Kidney glomerular epithelial cell (primary cell): Measurements from ENCODE around the gene PTPRG.

Experiments used
- DNase-seq: peaks from one replicate; lab custom pipeline; 2025; lab: John Stamatoyannopoulos, UW

Gene PTPRG

DNA sequence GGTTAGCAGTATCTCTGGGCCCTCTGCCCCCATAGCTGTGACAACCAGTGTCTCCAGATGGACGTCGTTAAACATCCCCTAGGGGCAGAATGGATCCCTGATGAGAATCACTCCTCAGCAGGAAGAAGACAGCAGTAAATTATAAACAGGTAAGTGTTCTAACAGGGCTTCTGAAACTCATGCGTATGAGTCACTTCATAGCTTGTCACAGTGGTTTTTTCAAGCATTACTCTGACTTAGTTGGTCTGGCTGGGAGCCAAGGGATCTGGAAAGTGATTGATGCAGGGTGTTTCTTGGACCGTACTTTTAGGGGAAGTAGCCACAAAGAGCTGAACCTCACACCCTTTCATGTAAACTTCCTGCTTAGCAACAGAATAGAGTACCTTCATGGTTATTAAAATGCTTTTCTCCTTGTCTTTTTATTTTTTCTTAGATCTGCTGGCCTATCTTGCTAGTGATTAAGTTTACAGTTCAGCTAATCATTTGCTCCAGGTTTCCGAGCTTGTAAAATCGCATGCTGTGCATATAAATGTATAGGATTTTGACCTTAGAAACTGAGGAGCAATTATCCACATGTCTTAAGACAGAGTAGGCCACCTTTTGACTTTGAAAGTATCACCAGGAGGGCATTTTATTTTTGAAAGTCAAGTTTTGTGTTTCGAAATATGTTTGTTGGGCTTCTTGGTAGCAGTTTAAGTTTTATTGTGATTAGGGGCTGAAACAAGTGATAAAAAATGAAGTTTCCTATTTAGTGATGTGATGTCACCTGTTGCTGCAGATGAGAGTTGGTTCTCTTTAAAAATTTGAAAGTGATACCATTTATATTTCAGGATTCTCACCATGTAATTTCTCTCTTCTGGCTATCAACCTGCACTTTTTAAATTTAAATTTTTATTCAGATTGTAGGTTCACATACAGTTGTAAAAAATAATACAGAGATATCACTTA, 333.9 kb downstream of the PTPRG start:
- DNase-seq, result peak; percentile 97

DNA sequence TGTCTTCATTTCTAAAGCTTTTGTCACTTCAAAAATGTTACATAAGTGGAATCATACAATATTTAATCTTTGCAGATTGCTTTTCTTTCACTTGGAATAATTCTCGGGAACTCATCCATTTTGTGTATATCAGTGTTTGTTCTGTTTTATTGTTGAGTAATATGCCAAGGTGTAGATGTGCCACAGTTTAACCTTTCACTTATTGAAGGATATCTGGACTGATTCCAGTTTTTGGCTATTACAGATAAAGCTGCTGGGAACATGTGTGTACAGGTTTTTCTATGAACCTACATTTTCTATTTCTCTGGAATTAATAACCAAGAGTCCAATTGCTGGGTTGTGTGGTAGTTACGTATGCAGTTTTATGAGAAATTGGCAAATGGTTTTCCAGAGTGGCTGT, 334.9 kb downstream of the PTPRG start:
- no peak for DNase-seq

DNA sequence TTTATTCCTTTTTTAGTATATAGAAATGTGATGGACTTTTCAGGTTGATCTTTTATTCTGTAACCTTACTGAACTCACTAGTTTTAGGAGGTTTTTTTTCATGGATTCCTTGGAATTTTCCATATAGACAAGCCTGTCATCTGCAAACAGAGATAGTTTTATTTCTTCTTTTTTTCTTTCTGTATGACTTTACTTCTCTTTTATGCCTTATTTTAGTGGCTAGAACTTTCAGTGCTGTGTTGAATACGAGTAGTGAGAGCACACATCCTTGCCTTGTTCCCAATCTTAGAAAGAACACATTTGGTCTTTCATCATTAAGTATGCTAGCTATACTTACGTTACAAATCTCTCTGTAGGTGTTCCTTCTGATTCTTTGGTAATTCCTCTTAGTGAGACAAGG, 336.5 kb downstream of the PTPRG start:
- DNase-seq, result no peak

DNA sequence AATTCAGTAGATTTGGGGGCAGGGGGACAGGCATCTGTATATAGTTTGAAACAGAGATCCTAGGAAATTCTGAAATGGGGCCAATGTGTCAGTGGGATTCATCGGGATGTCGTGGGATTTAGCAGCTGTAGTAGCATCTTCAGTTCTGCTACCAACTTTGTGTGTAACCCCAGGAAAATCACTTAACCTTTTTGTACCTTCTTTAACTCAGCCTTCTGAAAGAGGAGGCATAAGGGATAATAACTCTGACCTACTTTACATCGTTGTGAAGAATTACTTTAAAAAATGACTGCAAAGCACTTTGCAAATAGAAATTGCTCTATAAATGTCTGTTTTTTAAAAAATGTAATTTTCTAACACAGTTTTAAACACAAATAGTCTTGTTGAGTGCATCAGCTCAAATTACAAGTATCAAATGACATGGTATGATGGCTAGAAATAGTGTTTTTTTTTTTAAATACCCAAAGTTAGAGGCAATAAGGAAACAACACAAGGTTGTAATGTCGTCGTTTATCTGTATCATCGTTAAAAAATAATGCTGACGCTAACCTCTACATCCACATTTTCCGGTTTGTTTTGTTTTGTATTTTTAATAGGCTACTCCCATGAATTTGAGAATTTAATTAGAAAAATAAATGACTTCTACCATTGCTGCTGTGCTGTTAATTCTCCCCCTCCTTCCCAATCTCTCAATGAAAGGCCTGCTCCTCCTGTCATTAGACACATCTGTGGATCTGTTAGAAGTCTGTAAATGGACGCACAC, 338.5 kb downstream of the PTPRG start:
- DNase-seq, result no peak

DNA sequence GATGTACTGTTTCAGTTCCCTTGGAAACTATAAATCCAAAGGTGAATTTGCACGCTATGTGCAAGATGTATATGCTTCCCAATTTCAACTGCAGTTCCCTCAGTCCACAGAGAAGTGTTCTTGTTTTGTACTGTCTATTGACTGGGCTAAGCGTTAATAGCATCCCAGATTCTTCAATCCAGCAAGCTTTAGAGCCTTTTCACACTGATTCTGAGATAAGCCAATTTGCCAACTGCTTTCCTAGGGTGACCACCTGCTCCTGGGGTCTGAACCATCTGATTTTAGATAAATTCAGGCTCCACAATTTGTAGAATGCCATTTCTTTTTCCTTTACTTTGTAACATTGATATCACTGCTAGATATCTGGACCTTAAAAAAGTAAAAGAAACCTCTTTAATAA, 340.1 kb downstream of the PTPRG start:
- no peak for DNase-seq

DNA sequence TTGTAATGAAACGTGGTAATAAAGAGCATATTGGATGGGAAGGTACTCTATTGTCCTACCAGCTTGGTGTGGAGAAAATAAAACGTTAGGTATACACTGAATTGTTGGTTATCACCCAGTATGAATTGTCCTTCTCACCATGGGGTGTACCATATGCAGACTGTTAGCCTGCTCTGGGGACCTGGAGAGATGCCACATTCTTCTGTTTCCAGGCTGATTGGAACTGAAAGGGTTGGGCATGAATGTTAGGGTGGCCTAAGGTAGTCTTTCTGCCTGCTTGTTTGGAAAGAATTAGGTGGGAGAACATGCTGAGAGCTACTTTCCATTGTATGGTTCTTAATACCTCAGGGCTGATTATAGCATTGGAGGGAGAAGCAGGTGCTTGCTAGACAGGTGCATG, 340.6 kb downstream of the PTPRG start:
- DNase-seq, result no peak

DNA sequence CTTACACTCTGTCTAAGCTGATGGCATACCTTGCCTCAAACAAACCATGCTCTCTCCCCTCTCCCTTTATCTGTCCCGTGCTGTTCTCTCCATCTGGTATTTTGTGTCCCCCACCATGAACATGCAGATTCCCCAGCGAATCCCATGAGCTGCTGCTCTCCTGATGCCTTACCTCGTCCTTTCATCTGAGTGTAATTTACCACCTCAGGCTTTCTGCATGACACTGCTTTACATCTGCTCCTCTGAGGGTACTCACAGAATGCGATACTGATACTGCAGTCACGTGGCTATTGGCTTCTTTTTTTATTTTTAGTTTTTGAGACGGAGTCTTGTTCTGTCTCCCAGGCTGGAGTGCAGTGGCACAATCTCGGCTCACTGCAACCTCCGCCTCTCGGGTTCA, 341.7 kb downstream of the PTPRG start:
- no peak for DNase-seq

DNA sequence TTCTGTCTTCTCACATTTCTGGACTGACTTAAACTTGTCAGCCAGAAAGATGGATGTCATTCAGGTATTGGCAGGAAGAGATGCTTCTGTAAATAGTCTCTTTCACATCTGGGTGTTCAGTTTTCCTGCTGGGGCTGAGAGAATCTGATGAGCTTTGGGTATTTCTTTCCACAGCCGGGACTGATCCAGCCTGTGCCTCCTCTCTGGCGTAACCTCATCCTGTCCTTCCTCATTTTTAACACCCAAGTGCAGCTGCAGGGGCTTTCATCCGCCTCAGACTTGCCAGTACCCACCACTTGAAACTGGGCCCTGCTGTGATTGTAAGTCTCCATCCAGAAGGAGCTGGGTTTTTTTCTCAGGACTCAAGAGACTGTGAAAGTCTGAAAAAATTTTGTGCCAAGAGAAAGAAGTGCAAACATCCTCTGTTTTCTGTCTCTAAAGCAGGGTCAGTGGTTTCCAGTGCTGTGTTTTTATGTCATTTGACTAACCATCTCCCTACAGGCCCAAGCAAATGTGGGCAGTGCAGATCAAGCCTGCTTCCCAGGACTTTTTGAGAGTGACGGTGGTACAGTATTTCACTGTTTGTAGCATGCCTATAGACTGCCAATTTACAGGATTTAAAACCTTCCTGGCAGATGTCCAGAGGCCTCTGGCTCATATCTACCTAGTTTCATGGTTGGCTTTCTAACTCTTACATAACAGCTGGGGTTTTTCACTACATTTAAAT, 342.7 kb downstream of the PTPRG start:
- peak; percentile 10 for DNase-seq

- no peak for DNase-seq
These were observed 345.9 kb downstream of the PTPRG start for GRCh38 chr3:61907210-61907795.

DNA sequence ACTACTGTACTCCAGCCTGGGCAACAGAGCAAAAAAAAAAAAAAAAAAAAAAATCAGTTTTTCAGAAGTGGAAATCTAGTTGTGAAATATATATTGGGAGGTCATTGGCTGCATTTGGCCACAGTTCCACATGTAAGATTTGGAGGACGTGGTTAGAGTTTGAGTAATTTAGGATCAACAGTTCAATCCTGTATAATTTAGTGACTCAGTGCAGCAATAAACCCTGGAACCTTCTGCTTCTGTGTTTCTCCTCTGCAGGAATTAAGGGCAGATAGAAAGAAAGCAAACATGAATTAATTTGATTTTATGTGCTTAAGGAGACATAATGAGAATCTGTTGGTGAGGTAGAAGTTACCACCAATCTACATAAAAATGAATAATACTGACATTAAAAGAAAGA, 347.0 kb downstream of the PTPRG start:
- no peak for DNase-seq

- DNase-seq, result no peak
These were observed 349.4 kb downstream of the PTPRG start for GRCh38 chr3:61910732-61911131.

- DNase-seq, result no peak
These were observed 350.8 kb downstream of the PTPRG start for GRCh38 chr3:61912158-61912557.

DNA sequence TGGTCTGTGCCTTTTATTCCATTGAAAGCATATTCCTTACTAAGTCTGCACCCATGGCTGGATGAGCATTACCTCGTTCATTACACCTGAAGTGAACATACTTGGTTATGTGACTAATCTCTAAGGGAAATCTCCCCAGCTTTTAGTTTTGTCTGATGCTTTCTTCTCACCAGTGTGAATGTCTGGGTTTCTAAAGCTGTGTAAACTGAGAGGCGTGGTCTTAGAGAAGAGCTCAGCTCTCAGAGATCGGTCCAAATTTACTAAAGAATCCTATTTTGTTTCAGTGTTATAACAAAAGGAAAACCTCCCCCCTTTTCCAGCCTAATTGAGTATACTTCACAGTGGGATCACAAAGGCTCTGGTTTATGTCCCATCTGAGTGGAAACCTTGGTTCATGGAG, 352.3 kb downstream of the PTPRG start:
- peak; percentile 17 for DNase-seq

GRCh38 chr3:61914276-61914675, 352.9 kb downstream of the PTPRG start:
- DNase-seq, result no peak

DNA sequence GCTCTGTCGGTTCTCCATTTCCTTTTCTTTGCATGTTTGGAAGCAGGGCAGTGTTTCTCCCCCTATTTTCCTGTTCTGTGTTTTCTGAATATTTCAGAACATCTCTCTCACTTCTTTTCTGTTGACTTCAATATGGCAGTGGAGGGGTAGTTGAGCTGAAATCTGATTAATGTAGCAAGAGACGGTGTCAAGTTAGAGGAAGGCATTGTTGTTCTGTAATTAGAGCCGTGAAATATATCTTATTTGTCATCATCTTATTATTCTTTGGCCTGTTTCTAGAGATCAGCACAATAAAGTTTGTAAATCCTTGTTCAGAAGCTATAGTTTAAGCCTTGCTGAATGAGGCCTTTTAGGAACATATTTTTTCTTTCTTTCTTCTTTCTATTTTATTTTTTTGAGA, 353.9 kb downstream of the PTPRG start:
- no peak for DNase-seq

DNA sequence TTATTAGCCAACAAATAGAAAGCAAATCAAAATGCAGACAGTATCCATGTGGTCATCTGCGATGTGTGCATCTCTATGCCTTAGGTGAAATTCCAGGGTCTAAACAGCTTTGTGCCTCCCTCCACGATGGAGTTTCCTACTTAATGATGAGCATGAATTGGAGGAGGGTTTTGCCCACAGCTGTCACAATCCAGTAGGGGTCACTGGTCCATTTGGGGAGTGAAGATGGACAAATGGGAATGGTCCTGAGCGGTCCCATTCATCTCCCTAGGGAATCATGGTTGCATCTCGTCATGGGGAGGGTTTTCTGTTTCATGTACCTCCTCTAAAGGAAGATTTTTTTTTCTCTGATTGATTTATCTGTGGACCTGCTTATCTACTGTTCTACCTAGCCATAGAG, 358.0 kb downstream of the PTPRG start:
- no peak for DNase-seq

DNA sequence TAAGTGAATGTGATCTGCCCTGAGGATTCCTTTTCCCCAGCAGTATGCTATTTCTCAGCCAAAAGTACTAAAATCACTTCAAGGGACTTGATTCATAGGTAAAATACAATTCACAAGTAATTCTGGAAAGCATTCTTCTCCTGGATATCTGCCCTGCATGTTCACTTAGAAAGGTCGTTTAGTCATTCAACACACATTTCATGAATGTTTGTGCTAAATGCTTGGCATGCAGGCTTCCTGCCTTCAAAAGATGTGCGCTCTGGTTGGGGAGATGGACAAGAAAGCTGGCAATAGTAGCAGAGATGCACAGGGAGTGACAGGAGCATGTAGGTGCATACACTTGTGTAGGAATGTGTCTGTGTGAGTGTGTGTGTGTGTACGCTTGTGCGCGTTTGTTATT, 360.7 kb downstream of the PTPRG start:
- no peak for DNase-seq

GRCh38 chr3:61924090-61924735, 362.8 kb downstream of the PTPRG start:
- DNase-seq, result no peak

DNA sequence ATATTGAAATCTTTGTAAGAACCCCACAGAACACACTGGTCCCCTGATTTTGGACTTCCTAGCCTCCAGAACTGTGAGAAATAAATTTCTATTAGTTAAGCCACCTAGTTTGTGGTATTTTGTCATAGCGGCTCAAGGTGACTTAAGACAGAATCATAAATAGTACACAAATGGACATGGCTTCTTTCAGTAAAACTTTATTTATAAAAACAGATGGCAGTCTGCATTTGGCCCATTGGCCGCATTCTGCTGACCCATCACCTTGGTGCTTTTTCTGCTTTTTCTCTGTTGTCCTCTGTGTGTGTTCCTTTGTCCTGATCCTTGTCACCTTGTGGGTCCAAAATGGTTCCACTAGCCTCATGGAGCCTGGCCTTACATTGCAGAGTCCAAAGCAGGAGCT, 363.6 kb downstream of the PTPRG start:
- DNase-seq, result no peak

GRCh38 chr3:61925721-61926120, 364.4 kb downstream of the PTPRG start:
- no peak for DNase-seq

DNA sequence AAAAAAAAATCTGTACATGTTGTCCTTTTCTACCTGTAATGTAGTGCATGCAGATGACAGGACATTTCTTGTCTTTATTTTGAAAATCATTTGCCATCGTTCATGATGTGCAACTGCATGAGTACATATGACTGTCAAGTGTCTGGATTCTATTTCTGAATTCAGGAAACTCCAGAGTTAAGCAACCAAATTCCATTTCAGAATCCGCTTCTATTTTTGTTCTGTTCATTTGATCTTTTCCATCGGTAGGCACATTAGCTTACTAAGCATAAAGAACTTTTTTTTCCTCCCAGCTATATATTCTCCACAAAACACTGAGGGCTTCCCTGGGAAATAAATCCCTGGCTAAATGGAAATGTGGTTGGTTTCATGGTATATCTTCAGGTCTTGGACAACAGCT, 365.6 kb downstream of the PTPRG start:
- no peak for DNase-seq

GRCh38 chr3:61927332-61927731, 366.0 kb downstream of the PTPRG start:
- DNase-seq, result no peak
